ENCODE results near the gene CHST6.
"Not testable (repeated sequence)": the region's sequence is repeated elsewhere in the genome, so short reads cannot be mapped to it uniquely, and the experiment has no call there.

The CHST6 gene

GRCh38 chr16:75472908-75473877 lies 22.0 kb downstream of the CHST6 start:
- DNase-seq, result no peak

- DNase-seq, result no peak
Measured at GRCh38 chr16:75471723-75472633, 23.3 kb downstream of the CHST6 start.

GRCh38 chr16:75466760-75467159 lies 28.5 kb downstream of the CHST6 start:
- DNase-seq, result no peak

GRCh38 chr16:75464122-75464918 lies 30.9 kb downstream of the CHST6 start, which contains the start of gene TMEM170A:
Gene TMEM170A (minus strand): TSS chr16:75464689. CDS start chr16:75464600, 89 bp downstream.
- DNase-seq, result peak; percentile 71

GRCh38 chr16:75463389-75464121 lies 31.7 kb downstream of the CHST6 start:
- not testable (repeated sequence) for DNase-seq

GRCh38 chr16:75462806-75463205 lies 32.4 kb downstream of the CHST6 start:
- DNase-seq, result no peak

- DNase-seq, result no peak
Measured at GRCh38 chr16:75461575-75461974, 33.7 kb downstream of the CHST6 start.

GRCh38 chr16:75460446-75460845 lies 34.8 kb downstream of the CHST6 start:
- no peak for DNase-seq

- no peak for DNase-seq
Measured at GRCh38 chr16:75459691-75460090, 35.5 kb downstream of the CHST6 start.

- no peak for DNase-seq
Measured at GRCh38 chr16:75458439-75458838, 36.8 kb downstream of the CHST6 start.

- no peak for DNase-seq
Measured at GRCh38 chr16:75458029-75458428, 37.2 kb downstream of the CHST6 start.

GRCh38 chr16:75457485-75458021 lies 37.7 kb downstream of the CHST6 start:
- DNase-seq, result no peak

GRCh38 chr16:75456971-75457370 lies 38.3 kb downstream of the CHST6 start:
- no peak for DNase-seq

GRCh38 chr16:75456486-75456885 lies 38.8 kb downstream of the CHST6 start:
- not testable (repeated sequence) for DNase-seq

GRCh38 chr16:75455677-75456076 lies 39.6 kb downstream of the CHST6 start:
- no peak for DNase-seq

- DNase-seq, result no peak
Measured at GRCh38 chr16:75452464-75453190, 42.6 kb downstream of the CHST6 start.

GRCh38 chr16:75446416-75446815 lies 48.8 kb downstream of the CHST6 start:
- DNase-seq, result no peak

GRCh38 chr16:75445298-75445697 lies 49.9 kb downstream of the CHST6 start:
- DNase-seq, result no peak

- no peak for DNase-seq
Measured at GRCh38 chr16:75443298-75443697, 51.9 kb downstream of the CHST6 start.

- DNase-seq, result no peak
Measured at GRCh38 chr16:75433732-75434413, 61.4 kb downstream of the CHST6 start.
